H1 (cell line): Measurements from ENCODE around the gene MTFR1L. TPM values are rescaled to one million over a fixed set of nuclear protein-coding genes. Genes with fewer than 3 reads are reported as not detected.

Experiments
- BACH1 ChIP-seq: IDR thresholded peaks from 2 replicates; pipeline ENCODE4 v1.6.1; 2012; ENCODE audit warnings: low read length, improper control_type of control experiment
- CHD7 ChIP-seq: fragments of 300-600 bp; sonication (generic); IDR thresholded peaks from 2 replicates; pipeline ENCODE4 v1.7.1; 2012; ENCODE audit warnings: low read length, moderate library complexity, mild to moderate bottlenecking, inconsistent platforms; ENCODE audit not compliant: insufficient replicate concordance
- KDM1A ChIP-seq: fragments of 200-600, 300-600 bp; sonication (generic); IDR thresholded peaks from 2 replicates; pipeline ENCODE4 v1.7.1; 2016; ENCODE audit warnings: mild to moderate bottlenecking, low read length, borderline replicate concordance
- USF2 ChIP-seq: IDR thresholded peaks from 2 replicates; pipeline ENCODE4 v1.6.1; 2011; ENCODE audit warnings: low read length, improper control_type of control experiment
- polyA plus RNA-seq, 7 experiments: library from polyadenylated mRNA; depleted of rRNA in 3 of 7; stranded (reverse) in 5 of 7; unstranded in 2 of 7; fragments of >200 nt in 5 of 7; fragments of 200-250 nt in 2 of 7; gene quantifications; 1 replicate in 5 of 7; 2 replicates in 1 of 7; 4 replicates in 1 of 7; pipeline versions ENCODE4 v1.2.1 to v1.2.3, GENCODE V29; 2011 to 2013; ENCODE audit warnings: missing spikeins in 2 of 7, mixed read lengths in 2 of 7
- total RNA-seq: library from RNA; stranded (reverse); fragmentation: NEBNext Ultra II Directional; extraction: Animal tissue kit (Norgen Biotek cat#: 25700); gene quantifications from 2 replicates; pipeline ENCODE4 v1.2.1, GENCODE V29; 2021

MTFR1L gene
- total and polyA plus RNA-seq, 2 of the 8 experiments (the other 6 are each of a cell fraction or from before 2014, with no cell fraction given) = 20.8 to 23.1 TPM

DNA sequence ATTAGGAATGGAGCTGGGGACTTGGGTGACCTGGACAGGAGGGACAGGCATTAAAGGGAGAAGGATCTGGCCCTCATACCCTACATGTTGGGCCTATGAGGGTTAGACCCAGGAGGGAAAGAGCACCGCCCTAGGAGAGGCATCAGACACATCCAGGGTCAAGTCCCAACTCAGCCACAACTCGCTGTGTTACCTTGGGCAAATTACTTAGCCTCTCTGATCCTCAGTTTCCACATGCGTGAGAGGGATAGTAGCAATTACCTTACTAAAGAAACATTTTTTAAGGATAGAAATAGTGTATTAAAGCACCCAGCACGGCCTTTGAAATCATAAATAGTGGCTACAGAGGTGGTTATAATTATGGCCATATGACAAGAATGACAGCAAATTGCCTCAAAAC lies 39.9 kb upstream of the MTFR1L start (continued):
- no peak for TF ChIP-seq CHD7
- TF ChIP-seq KDM1A = peak; percentile 90; the same call in 1 of the 2 replicates
- no peak for TF ChIP-seq USF2
- no peak for TF ChIP-seq BACH1
